Esophagus squamous epithelium (tissue), 5 donors: Measurements from ENCODE around the gene H19. TPM values are rescaled to one million over a fixed set of nuclear protein-coding genes. Genes with fewer than 3 reads are reported as not detected.

Experiments
- DNase-seq: peaks from one replicate; lab custom pipeline; 2025; lab: John Stamatoyannopoulos, UW
- H3K27ac ChIP-seq, 4 donors: fragments of 200-600 bp; sonication (generic); one replicate each; pipeline ENCODE4 v1.5.1; 2016 to 2019; ENCODE audit warnings: mild to moderate bottlenecking in 1 of 4
- H3K27me3 ChIP-seq, 4 donors: fragments of 200-600 bp; sonication (generic); 1 replicate in 3 of 4; 2 replicates in 1 of 4; pipeline versions ENCODE4 v1.5.1 to v1.6.0; 2017 to 2021; ENCODE audit warnings: antibody characterized with exemption in 1 of 4
- H3K36me3 ChIP-seq, 3 donors: fragments of 200-600 bp; sonication (generic); one replicate each; pipeline ENCODE4 v1.5.1; 2016 to 2019
- H3K4me1 ChIP-seq, 3 donors: fragments of 200-600 bp; sonication (generic); one replicate each; pipeline ENCODE4 v1.5.1; 2017 to 2019
- H3K4me3 ChIP-seq, 4 donors: fragments of 200-600 bp; sonication (generic); 1 replicate in 3 of 4; 2 replicates in 1 of 4; pipeline ENCODE4 v1.5.1; 2016 to 2019; ENCODE audit warnings: mild to moderate bottlenecking in 2 of 4, moderate library complexity in 1 of 4
- H3K9me3 ChIP-seq, 3 donors: fragments of 200-600 bp; sonication (generic); one replicate each; pipeline ENCODE4 v1.5.1; 2016 to 2019
- CTCF ChIP-seq, 6 experiments: fragments of 450-650 bp in 4 of 6; fragments of 200-600 bp in 2 of 6; sonication (generic) in 2 of 6; IDR thresholded peaks; one replicate each; pipeline ENCODE4 v1.5.1; 2016 to 2019; ENCODE audit warnings: antibody characterized with exemption in 6 of 6, mild to moderate bottlenecking in 4 of 6, moderate library complexity in 4 of 6
- POLR2A ChIP-seq, 4 donors: fragments of 450-650 bp; IDR thresholded peaks; one replicate each; pipeline ENCODE4 v1.6.1; 2017; ENCODE audit warnings: antibody characterized with exemption in 4 of 4, mild to moderate bottlenecking in 4 of 4, moderate library complexity in 3 of 4
- WGBS, 2 donors: methylation state at CpG; one replicate each; pipeline ENCODE4 v1.1.5; 2018; 5-methylcytosine and 5-hydroxymethylcytosine counted together
- intact Hi-C: fragments of 100-400 bp; cut with DNase I; formaldehyde crosslinking; loops from one replicate; pipeline ENCODE4 v1.15.0; 2022
- total RNA-seq, 4 donors: library from RNA; depleted of rRNA; stranded (reverse); fragments of >200 nt; gene quantifications; one replicate each; pipeline ENCODE4 v1.1.0, GENCODE V29; 2016
- donor health status: DM: yes; HTN: yes; CAD: no.

H19 gene
- total RNA-seq, 4 donors from 2014 or later = 4.7 to 121 (median 47.8) TPM

- Histone ChIP-seq H3K36me3 (no peaks in the 10 kb centered on the region), H3K27ac (no peak overlapping the region), H3K4me1 (no peaks in the 10 kb centered on the region), H3K9me3 (no peaks in the 10 kb centered on the region), H3K4me3 (no peak overlapping the region), H3K27me3 (no peaks in the 10 kb centered on the region)
- intact Hi-C loops = no loop called here
- no peak for DNase-seq
- no CpG with 5 or more reads among the region's 26 CpGs for WGBS, 2 donors
- TF ChIP-seq CTCF (IDR thresholded peaks at IDR 0.05) (no peak), POLR2A (IDR thresholded peaks at IDR 0.05) (no peak)
These were observed 18.7 kb downstream of the H19 start for GRCh38 chr11:1978720-1979473.

GRCh38 chr11:1975185-1975584 is 22.5 kb downstream of the H19 start:
- WGBS, 2 donors = no CpG with 5 or more reads among the region's 13 CpGs
- intact Hi-C loops = no loop called here

GRCh38 chr11:1970956-1971355 is 26.7 kb downstream of the H19 start:
- Histone ChIP-seq H3K27ac (no peak overlapping the region), H3K4me1 (no peaks in the 10 kb centered on the region), H3K9me3 (no peaks in the 10 kb centered on the region), H3K27me3 (no peaks in the 10 kb centered on the region), H3K4me3 (no peak overlapping the region), H3K36me3 (no peaks in the 10 kb centered on the region)
- intact Hi-C loops = no loop called here
- DNase-seq = no peak
- 72 to 97% methylated on average over 6 to 10 of the region's 15 CpGs for WGBS, 2 donors
- TF ChIP-seq CTCF (IDR thresholded peaks at IDR 0.05) (no peak), POLR2A (IDR thresholded peaks at IDR 0.05) (no peak)

More at GRCh38 chr11:1975185-1975584, 22.5 kb downstream of the H19 start:
- no peak overlapping the region for H3K4me3 ChIP-seq
- no peaks in the 10 kb centered on the region for H3K27me3 ChIP-seq
- H3K36me3 ChIP-seq = no peaks in the 10 kb centered on the region
- no peak for TF ChIP-seq CTCF (IDR thresholded peaks at IDR 0.05)
- no peak for TF ChIP-seq POLR2A (IDR thresholded peaks at IDR 0.05)
- no peaks in the 10 kb centered on the region for H3K9me3 ChIP-seq
- H3K4me1 ChIP-seq = no peaks in the 10 kb centered on the region
- H3K27ac ChIP-seq = no peak overlapping the region
- no peak for DNase-seq

- Histone ChIP-seq H3K9me3 (no peaks in the 10 kb centered on the region), H3K27me3 (no peaks in the 10 kb centered on the region), H3K27ac (no peak overlapping the region), H3K4me3 (no peak overlapping the region), H3K36me3 (no peaks in the 10 kb centered on the region), H3K4me1 (no peaks in the 10 kb centered on the region)
- intact Hi-C loops = no loop called here
- TF ChIP-seq POLR2A (IDR thresholded peaks at IDR 0.05) (no peak), CTCF (IDR thresholded peaks at IDR 0.05) (no peak)
- no CpG with 5 or more reads among the region's 23 CpGs for WGBS, 2 donors
- no peak for DNase-seq
These were observed 27.9 kb downstream of the H19 start for GRCh38 chr11:1969776-1970175.

GRCh38 chr11:1969035-1969434 is 28.6 kb downstream of the H19 start:
- intact Hi-C loops = no loop called here
- TF ChIP-seq POLR2A (IDR thresholded peaks at IDR 0.05) = no peak
- no peak for TF ChIP-seq CTCF (IDR thresholded peaks at IDR 0.05)
- WGBS, 2 donors = no CpG with 5 or more reads among the region's 21 CpGs
- Histone ChIP-seq H3K27ac (no peak overlapping the region), H3K4me3 (no peak overlapping the region), H3K27me3 (no peaks in the 10 kb centered on the region), H3K4me1 (no peaks in the 10 kb centered on the region), H3K36me3 (no peaks in the 10 kb centered on the region), H3K9me3 (no peaks in the 10 kb centered on the region)
- no peak for DNase-seq
